HG03280 (cell line): ENCODE data around the gene KCNA3.
"Not testable (repeated sequence)": the region's sequence is repeated elsewhere in the genome, so short reads cannot be mapped to it uniquely, and the experiment has no call there.

ENCODE experiments used
- ATAC-seq: cut with Tn5 transposase; IDR thresholded peaks from one replicate; pipeline ENCODE4 v1.9.1; 2021; ENCODE audit warnings: mild to moderate bottlenecking, moderate library complexity; ENCODE audit not compliant: unreplicated experiment

Gene KCNA3

DNA sequence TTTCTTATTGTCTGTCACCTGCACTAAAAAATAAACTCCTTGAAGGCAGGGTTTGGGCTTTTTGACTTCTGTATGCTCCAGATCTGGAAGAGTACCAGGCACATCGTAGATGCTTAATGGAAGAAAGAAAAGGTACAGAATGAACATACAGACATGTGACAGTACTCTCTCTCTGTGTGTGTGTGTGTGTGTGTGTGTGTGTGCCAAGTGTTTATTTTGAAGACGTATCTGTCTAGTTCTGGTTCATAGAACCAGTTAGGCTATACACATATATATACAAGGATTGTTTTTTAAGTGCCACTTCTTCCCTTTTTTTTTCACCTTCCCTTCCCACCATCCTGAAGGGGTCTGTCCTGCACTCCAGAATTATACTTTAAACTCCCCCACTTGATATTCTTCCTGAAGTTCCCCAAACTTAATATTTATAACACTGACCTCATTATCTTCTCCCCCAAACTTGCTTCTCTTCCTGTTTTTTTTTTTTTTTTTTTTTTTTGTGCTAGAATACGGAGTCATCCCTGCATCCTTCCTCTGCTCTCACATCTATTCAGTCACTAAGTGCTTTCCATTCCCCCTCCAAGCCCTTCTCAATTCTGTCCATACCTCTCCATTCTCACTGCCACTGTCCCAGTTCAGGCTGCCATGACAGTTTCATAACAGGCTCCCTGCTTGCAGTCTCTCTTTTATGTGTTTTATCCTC, 5.4 kb upstream of the KCNA3 start:
- ATAC-seq, result no peak

DNA sequence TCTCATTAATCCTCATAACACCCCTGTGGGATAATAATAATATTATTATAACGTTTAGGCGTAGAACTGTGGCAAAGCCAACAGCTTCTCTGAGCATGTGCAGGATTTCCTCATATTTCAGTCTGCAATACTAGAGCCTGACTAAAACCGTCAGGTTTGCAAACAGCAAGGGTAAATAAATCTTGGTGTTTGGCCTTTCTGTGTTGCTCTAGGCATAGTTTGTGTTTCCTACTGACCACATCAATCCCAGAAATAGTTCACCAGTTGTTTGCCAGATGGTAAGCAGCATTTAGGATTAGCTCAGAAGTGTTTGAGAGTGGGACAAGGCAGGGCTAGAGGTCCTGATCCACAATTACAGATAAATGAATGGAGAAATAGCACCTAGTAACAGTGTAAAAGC, 2.8 kb upstream of the KCNA3 start:
- no peak for ATAC-seq

DNA sequence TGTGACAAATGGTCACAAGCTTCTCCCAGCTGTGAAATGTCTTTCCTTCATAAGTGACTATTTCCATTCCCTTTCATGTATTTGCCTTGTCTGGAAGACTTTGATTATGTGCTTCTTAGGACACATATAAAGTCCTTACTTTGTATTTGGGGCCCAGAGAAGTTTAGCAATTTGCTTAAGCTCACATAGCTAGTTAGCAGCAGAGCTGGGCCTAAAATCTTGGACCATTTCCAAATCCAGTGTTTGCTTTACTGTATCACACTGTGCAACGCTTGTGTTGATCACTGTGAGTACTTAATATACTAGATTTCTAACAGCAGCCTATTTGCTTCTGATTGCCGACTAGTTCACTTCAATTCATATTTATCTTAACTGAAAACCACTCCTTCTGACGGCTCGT, 2.2 kb upstream of the KCNA3 start:
- no peak for ATAC-seq

DNA sequence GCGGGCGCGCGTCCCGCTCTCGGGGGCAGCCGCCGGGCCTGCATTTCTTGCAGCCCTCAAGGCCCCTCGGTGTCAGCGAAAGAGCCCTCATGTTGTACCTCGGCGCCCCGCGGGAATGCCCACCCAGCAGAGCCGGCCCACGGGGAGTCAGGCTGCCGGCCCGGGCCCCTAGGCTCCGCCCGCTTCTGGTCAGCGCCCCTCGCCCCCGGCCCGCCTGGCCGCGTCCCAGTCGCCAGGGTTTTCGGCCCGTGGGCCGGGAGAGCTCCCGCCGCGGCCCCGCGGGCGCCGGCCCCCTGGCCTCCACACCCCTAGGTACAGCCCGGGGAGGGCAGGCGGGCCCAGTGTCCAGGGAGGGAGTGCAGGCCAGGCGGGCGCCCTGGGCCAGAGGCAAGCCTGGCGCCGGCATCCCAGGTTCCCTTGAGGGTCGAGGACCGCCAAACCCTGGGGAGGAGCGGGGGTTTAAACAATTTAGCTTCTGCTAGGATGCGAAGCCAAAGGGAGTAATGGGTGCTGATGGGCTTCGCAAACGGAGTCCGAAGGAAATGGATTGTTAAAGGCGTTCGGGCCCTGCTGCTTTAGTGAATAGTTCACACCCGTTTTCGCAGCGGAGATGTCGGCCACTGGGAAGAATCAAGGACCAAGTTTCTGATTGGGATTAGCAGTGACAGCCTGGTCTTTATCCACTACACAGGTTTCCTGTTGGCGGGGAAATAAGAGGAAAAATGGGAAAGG, 486 bp upstream of the KCNA3 start:
- no peak for ATAC-seq

DNA sequence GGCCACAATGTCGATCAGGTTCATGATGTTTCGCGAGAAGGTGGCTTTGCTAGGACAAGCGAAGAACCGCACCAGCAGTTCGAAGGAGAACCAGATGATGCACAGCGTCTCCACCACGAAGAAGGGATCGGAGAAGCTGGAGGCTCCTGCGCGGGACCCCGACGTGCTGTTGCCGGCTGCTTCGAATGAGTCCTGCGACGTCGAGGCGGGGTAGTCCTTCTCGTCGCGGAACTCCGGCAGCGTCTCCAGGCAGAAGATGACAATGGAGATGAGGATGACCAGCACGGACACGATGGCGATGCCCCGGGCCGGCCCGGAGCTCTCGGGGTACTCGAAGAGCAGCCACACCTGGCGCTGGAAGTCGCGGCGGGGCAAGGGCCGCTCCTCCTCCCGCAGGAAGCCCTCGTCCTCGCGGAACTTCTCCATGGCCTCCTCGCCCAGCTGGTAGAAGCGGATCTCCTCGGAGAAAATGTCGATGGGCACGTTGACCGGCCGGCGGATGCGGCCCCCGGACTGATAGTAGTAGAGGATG, 869 bp downstream of the KCNA3 start:
- no peak for ATAC-seq

DNA sequence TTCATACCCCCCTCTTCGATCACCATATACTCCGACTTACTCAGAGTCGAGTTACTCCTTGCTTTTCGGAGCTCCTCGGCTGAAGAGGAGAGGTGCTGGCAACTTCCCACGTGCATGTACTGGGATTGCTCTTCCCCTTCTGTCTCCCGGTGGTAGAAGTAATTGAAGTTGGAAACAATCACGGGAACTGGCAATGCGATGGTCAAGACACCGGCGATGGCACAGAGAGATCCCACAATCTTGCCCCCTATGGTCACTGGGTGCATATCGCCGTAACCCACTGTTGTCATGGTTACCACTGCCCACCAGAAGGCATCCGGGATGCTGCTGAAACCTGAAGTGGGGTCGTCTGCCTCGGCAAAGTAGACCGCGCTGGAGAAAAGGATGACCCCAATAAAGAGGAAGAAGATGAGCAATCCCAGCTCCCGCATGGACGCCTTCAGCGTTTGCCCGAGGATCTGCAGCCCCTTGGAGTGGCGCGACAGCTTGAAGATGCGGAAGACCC, 1.5 kb downstream of the KCNA3 start:
- no peak for ATAC-seq

DNA sequence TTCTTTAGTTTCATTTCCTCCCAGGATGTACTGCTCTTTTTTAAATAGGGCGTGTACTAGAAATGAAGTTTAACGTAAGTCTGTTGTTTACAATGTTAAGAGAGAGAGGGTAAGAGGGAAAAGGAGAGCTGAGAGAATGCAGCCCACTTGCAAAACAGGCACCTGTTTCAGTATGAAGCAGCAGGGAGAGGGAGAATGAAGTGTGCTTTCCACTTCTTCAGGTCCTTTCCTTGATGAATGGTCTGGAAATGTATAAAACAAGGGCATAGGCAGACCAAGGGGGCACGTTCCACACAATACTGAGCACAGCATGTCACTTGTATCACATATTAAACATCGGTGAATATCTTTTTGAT, 2.0 kb downstream of the KCNA3 start:
- ATAC-seq, result peak; percentile 40

DNA sequence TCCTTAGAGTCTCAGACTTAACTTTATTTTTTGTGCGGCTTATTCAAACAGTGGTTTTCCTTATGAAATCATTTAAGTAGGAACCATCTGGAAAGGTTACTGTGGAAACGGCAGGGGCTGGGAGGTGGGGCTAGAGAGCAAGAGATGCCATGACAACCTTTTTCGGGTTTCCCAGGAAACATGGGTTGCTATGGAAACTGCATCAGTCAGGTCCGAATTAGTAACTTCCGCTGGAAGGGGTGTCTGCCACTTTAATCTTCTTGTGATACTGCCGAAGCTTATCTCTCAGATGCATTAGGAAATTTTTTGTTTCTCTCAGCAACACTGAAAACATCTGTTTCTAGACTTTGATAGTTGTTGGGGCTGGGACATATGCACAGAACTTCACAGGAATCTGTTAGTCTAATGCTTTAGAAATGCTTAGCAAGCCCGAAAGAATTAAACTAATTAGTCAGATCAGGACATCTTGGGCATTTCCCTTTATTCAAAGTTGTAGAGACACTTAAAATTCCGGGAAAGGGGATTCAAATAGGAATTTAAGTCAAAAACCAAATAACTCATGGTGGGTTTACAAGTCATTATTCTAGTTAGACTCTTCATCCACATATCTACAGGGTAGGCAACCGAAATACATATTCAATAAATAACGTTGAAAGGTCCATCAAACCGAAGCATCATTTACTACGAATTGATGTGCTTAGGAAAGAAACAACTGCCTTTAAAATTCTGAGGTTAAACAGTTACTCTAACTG, 2.6 kb downstream of the KCNA3 start:
- ATAC-seq, result no peak

DNA sequence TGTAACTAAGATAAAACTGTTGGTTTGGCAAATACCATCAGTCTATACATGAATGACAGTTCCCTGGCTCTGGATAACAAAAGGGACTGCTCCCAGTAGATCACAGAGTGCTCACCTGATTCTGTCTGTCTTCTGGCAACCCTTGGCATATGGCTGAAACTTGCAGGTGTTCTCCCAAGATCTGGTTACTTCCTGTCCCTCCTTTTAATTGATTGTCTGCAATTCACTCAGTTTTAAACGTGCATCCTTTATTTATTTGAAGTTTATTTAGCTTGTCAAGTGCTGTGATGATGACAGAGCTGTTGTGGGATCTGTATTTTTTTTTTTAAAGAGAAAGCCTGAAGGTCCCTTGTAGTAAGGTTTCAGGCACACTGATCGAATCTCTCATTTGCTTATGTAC, 3.4 kb downstream of the KCNA3 start:
- no peak for ATAC-seq

DNA sequence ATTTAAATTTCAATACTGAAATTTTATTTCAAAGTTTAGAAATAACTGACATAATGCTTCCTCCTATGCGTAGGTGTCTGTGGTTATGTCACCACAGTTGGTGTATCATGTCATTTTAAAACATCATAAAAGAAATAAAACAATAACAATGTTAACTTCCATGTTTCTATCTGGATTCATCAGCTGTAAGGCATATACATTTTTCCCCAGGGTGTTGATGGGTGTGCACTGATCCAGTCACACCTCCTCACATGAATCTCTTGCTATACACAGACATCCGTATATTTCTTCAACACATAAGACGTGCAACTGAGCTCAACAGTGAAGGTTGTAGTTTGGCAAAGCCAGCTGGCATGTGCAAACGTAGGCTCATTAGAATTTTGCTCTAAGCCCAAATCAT, 6.2 kb downstream of the KCNA3 start:
- ATAC-seq, result no peak

DNA sequence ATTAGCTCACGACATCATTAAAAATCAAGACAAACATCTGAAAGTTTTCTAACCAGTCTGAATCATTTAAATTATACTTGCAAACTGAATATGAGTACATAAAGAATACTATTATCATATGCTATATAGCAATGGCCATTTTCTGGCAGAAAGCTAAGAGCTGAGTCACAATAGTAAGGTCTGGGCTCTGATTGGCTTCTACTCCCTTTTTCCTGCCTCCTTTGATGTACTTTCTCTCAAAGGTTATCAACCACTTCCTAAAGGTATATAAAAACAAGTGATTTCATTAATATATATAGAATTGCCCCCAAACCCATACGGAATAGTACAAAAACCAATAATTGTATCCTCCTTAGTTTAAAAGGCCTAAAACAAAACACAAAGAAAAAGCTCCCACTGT, 7.0 kb downstream of the KCNA3 start:
- ATAC-seq, result no peak

DNA sequence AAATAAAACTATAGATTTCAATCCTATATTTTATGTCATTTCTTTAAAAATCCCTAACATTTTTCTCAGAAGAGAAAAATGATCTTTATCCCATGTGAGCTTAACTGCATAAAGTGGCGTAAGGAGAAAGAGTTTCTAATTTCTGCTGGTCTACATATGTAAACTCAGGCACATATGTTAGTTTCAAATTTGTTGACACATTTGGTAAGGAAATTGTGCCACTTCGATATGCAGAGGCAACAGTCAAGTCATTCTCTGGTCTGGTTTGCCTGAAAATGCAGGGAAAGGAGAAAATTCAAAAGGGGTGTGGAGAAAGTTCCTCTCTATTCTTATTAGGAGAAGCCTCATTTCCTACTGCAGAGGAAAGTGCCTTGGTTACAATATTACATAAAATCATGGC, 11.5 kb downstream of the KCNA3 start:
- no peak for ATAC-seq

DNA sequence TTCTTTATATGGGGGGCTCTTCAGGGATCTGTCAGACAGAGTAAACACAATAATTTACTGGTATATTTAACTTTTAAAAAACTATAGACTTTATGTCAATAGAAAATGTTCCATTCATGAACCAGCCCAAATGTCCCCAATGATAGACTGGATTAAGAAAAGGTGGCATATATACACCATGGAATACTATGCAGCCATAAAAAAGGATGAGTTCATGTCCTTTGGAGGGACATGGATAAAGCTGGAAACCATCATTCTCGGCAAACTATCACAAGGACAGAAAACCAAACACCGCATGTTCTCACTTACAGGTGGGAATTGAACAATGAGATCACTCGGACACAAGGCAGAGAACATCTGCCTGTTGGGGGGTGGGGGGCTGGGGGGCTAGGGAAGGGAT, 15.2 kb downstream of the KCNA3 start:
- ATAC-seq, result not testable (repeated sequence)

DNA sequence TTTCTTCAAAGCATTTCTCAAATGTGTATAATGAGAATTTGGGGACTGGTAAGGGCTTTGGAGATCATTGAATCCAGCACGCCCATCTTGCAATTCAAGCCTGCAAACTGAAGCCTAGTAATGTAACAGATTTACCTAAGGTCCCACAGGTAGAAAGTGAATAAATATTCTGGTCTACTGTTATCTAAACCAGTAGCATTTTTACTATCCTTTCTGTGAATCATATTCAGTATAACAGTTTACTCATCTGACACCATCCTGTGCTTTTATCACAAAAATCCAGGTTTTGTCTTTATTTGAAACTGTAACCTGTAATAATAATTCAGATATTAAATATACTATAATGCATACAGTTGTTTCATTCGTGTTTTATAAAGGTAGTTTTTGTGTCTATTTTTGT, 17.4 kb downstream of the KCNA3 start:
- ATAC-seq, result no peak

DNA sequence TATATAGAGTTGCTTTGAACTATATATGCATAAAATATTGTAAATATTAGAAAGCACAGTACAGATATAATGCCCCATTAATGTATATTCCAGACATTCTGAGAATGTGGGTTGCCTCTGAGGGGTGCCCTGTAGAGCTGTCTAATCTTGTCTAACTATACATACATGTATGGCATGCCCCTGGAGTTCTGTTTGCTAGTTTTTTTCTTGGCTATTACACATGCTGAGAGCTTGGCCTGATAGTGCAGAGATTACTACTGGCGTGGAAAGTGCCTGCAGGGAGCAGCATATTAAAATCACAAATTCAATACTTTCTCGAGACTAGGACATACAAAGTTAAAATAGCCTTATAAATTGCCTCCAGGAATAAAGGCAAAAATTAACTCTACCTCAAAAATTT, 24.1 kb downstream of the KCNA3 start:
- no peak for ATAC-seq

DNA sequence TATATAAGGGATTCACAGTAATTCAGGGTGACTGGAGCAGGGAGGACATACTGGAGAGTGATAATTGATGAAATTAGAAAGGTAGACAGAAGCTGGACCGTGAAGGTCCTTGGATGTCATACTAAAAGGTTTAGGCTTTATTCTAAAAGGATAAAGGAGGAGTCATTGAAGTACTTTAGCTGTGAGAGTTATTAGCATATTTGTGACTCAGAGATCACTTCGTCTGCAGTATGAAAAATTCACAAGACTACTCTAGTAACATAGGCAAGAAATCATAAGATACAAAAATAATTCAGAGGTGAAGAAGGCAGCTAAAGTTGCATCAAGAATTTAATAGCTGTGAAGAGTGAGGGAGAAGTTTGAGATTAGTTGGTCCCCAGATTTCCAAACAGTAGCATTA, 26.3 kb downstream of the KCNA3 start:
- no peak for ATAC-seq

DNA sequence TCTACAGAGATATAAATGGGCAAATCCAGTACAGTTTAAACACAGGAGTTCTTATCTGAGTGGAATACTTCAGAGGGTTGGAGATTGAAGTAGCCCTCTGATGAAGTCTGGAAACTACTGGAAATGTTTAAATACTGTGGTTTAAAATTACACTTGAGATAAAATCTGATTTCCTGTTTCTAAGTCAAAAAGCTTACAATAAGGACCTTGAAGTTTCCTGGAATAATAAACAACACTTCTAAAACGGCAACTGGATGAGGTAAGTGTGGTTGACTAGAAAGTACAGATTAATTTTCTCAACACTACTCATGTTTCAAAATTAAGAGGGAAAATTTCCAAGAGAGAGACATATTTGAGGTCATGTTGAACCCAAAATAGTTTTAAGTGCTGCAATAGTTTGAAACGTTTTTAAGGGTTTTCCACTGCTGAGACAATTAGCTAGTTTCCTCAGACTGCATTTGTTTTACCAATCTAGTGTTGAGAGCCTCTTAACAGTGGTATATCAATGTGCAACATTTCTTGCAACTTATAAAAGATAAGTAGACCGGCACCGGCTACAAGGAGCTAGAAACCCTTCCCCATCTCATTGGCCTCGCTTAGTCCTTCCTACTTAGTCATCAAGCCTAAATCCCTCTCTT, 27.4 kb downstream of the KCNA3 start:
- ATAC-seq, result no peak

DNA sequence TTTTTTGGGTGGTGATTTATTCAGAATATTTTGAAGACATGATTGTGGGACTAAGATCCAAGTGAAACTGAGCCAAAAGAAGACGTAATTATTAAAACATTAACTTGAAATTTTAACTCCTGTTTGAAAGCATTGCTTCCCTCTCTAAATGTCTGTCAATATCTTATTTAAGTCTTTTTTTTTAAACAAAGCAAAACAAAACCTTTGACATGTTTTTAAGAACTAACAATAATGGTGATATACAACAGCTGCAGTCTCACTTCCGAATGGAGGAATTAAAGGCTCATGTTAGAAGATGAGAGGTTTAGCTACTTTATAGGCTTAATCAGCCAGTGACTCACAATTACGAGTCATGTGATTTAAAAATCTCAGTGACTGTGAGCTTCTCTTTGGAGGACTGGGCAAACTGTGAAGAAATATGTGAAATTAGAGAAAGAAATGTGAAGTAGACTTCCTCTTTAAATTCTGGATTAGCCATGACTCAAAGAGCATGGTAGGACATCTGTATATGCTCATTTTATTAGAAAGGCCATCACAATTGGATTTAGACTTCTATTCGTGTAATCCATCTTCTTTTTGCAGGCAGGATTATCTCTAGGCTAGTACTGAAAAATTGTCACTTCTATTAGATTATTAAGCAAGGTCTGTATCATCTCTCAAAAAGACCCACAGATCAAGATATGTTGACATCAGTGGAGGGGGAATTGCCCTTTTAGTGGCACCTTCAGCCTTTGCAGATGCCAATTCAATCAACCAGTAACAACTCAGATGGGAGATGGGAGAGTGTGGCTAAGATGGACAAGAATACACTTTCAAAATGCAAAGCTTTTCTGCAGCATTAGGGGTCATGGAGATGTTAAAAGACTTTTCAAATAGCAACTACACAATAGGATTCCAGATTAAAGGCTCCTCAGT, 28.7 kb downstream of the KCNA3 start:
- no peak for ATAC-seq

DNA sequence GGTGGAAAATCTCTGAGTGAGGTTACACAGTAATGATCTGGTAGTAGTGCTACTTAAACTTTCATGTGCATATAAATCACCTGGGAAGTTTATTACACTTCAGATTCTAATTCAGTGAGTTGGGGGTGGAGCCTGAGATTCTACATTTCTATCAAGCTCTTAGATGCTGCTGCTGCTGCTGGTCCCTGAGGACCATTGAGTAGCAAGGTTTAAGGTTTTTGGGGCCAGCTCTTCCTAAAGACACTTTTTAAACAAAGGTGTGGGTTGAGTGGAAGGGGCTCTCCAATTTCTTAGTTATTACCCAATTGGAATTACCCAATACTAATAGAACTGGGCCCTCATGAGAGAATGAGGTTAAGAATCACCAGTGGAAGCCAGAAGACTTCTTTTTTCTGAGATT, 29.5 kb downstream of the KCNA3 start:
- no peak for ATAC-seq

DNA sequence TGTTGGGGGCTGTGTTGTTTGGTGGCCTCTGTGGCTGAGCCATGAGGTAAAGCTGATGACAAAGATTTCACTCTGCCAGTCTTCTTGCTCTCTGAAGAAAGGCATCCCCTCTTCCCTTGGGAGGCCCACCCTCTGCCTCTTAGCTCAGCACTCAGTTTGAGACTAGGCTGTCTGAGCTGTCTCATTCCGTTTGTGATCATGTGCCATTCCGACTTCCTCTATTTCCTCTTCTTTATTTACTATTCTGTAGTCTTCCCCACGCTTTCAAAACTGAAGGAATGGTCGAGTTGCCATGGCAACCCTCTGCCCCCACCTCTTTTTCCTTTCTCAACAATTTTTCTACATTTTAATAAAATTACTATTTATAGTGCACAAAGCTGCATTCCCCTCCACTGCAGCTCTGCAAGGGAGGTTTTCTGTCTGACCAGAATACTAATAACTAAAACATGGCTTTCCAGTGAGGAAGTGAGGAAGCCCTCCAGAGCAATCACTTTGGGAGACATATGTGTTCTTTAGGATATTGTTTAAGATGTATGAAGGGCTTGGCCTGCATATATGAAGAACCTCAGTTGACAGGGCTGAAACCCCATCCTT, 30.8 kb downstream of the KCNA3 start:
- no peak for ATAC-seq
